Fibroblast of skin of abdomen (primary cell): ENCODE data around the gene CLCF1. TPM values are rescaled to one million over a fixed set of nuclear protein-coding genes. Genes with fewer than 3 reads are reported as not detected.

ENCODE experiments used
- DNase-seq: peaks from one replicate; pipeline ENCODE4 v3.0.0-alpha.2; 2013
- polyA plus RNA-seq, 2 experiments: library from polyadenylated mRNA; unstranded; fragments of 120-200 nt; gene quantifications; one replicate each; pipeline ENCODE4 v1.2.1, GENCODE V29; 2013; ENCODE audit not compliant: insufficient read length in 2 of 2

The CLCF1 gene
- polyA plus RNA-seq (2013, experiment 1 of 2; ENCODE audit: insufficient read length) = 10.9 TPM
- 11.8 TPM for polyA plus RNA-seq (2013, experiment 2 of 2; ENCODE audit: insufficient read length)

- DNase-seq = peak; percentile 77
Observed at GRCh38 chr11:67372993-67373647, at the start of gene CLCF1. CLCF1 (minus strand) TSS chr11:67373598; CDS start chr11:67373539, 59 bp downstream.

- no peak for DNase-seq
Observed at GRCh38 chr11:67422891-67423290, 49.5 kb upstream of the CLCF1 start.

- DNase-seq = no peak
Observed at GRCh38 chr11:67421430-67422031, 48.1 kb upstream of the CLCF1 start.

- DNase-seq = peak; percentile 90
Observed at GRCh38 chr11:67420646-67421429, 47.4 kb upstream of the CLCF1 start.

GRCh38 chr11:67420147-67420645 lies 46.8 kb upstream of the CLCF1 start:
- no peak for DNase-seq

GRCh38 chr11:67419325-67420049 lies 46.1 kb upstream of the CLCF1 start:
- no peak for DNase-seq

- DNase-seq = no peak
Observed at GRCh38 chr11:67418476-67419281, 45.3 kb upstream of the CLCF1 start.

GRCh38 chr11:67417425-67417824 lies 44.0 kb upstream of the CLCF1 start:
- no peak for DNase-seq

GRCh38 chr11:67416416-67417335 lies 43.3 kb upstream of the CLCF1 start:
- DNase-seq = no peak

- no peak for DNase-seq
Observed at GRCh38 chr11:67415501-67416304, 42.3 kb upstream of the CLCF1 start, which contains the start of gene CARNS1. CARNS1 (plus strand) TSS chr11:67415678; CDS start chr11:67416200, 522 bp downstream.

GRCh38 chr11:67413266-67413849 lies 40.0 kb upstream of the CLCF1 start:
- no peak for DNase-seq

- DNase-seq = no peak
Observed at GRCh38 chr11:67412495-67413179, 39.2 kb upstream of the CLCF1 start.

GRCh38 chr11:67411785-67412152 lies 38.4 kb upstream of the CLCF1 start:
- DNase-seq = no peak

- DNase-seq = no peak
Observed at GRCh38 chr11:67410984-67411784, 37.8 kb upstream of the CLCF1 start.

GRCh38 chr11:67410369-67410831 lies 37.0 kb upstream of the CLCF1 start:
- DNase-seq = no peak

GRCh38 chr11:67409781-67410368 lies 36.5 kb upstream of the CLCF1 start:
- no peak for DNase-seq

- no peak for DNase-seq
Observed at GRCh38 chr11:67409261-67409666, 35.9 kb upstream of the CLCF1 start.
